Smooth muscle cell (in vitro differentiated cells): ENCODE results near the gene LRRC56. TPM values are rescaled to one million over a fixed set of nuclear protein-coding genes. Genes with fewer than 3 reads are reported as not detected.

Experiments used
- DNase-seq: peaks from one replicate; lab custom pipeline; 2025; ENCODE audit not compliant: unreplicated experiment; lab: John Stamatoyannopoulos, UW
- H2AFZ ChIP-seq: fragments of 200-600 bp; sonication (generic); 2 replicates; pipeline ENCODE4 v1.6.0; 2016; ENCODE audit warnings: antibody characterized with exemption, low read depth, mild to moderate bottlenecking
- H3F3A ChIP-seq: fragments of 200-600 bp; sonication (generic); 2 replicates; pipeline ENCODE4 v1.6.0; 2017; ENCODE audit warnings: antibody characterized with exemption, low read depth
- H3K27ac ChIP-seq: fragments of 200-600 bp; sonication (generic); 2 replicates; pipeline ENCODE4 v1.5.1; 2016; ENCODE audit warnings: low read depth, mild to moderate bottlenecking
- H3K27me3 ChIP-seq: fragments of 200-600 bp; sonication (generic); 2 replicates; pipeline ENCODE4 v1.6.1; 2016; ENCODE audit warnings: low read depth, mild to moderate bottlenecking
- H3K36me3 ChIP-seq: fragments of 200-600 bp; sonication (generic); 2 replicates; pipeline ENCODE4 v1.5.1; 2016; ENCODE audit warnings: low read depth
- H3K4me1 ChIP-seq: fragments of 200-600 bp; sonication (generic); 2 replicates; pipeline ENCODE4 v1.5.1; 2016; ENCODE audit warnings: low read depth
- H3K4me2 ChIP-seq: fragments of 200-600 bp; sonication (generic); 2 replicates; pipeline ENCODE4 v1.6.0; 2016; ENCODE audit warnings: mild to moderate bottlenecking
- H3K4me3 ChIP-seq: fragments of 200-600 bp; sonication (generic); 2 replicates; pipeline ENCODE4 v1.5.1; 2016; ENCODE audit warnings: mild to moderate bottlenecking
- H3K79me2 ChIP-seq: fragments of 200-600 bp; sonication (generic); 2 replicates; pipeline ENCODE4 v1.6.0; 2016; ENCODE audit warnings: low read depth, mild to moderate bottlenecking
- H3K9ac ChIP-seq: fragments of 200-600 bp; sonication (generic); 2 replicates; pipeline ENCODE4 v1.6.0; 2016; ENCODE audit warnings: low read depth
- H3K9me3 ChIP-seq: fragments of 200-600 bp; sonication (generic); replicated peaks from 2 replicates; pipeline ENCODE4 v1.5.1; 2016; ENCODE audit warnings: low read depth
- H4K20me1 ChIP-seq: fragments of 200-600 bp; sonication (generic); 2 replicates; pipeline ENCODE4 v1.6.0; 2016; ENCODE audit warnings: low read depth
- CTCF ChIP-seq: fragments of 200-600 bp; sonication (generic); IDR thresholded peaks from 2 replicates; pipeline ENCODE4 v1.5.1; 2017; ENCODE audit warnings: borderline replicate concordance, mild to moderate bottlenecking, antibody characterized with exemption; ENCODE audit not compliant: insufficient read depth, poor library complexity, severe bottlenecking
- WGBS: methylation state at CpG from one replicate; pipeline ENCODE4 v1.1.7; 2016; ENCODE audit warnings: low lambda C conversion rate; 5-methylcytosine and 5-hydroxymethylcytosine counted together
- polyA plus RNA-seq: library from polyadenylated mRNA; unstranded; fragments of >200 nt; fragmentation: Nextera tagmentation; extraction: Ambion mirVana; gene quantifications from 2 replicates; pipeline ENCODE4 v1.2.1, GENCODE V29; 2016
- total RNA-seq: library from RNA; depleted of rRNA; stranded (reverse); fragments of >200 nt; gene quantifications from 2 replicates; pipeline ENCODE4 v1.2.3, GENCODE V29; 2014

LRRC56 gene
- total and polyA plus RNA-seq, 2 experiments from 2014 or later: 0.31 to 1.5 TPM

GRCh38 chr11:575313-575995 lies 38.1 kb downstream of the LRRC56 start:
- Histone ChIP-seq H3K27ac (no peak overlapping the region), H3F3A (peaks cover 3% of the 10 kb centered on the region), H3K36me3 (no peaks in the 10 kb centered on the region), H3K9me3 (no peaks in the 10 kb centered on the region), H3K4me2 (peak overlapping the region; percentile 92), H4K20me1 (peaks cover 37% of the 10 kb centered on the region), H3K27me3 (no peaks in the 10 kb centered on the region), H3K4me1 (peaks cover 23% of the 10 kb centered on the region), H3K4me3 (peak overlapping the region; percentile 91), H3K79me2 (peaks cover 38% of the 10 kb centered on the region), H2AFZ (peak overlapping the region; percentile 91), H3K9ac (no peak overlapping the region)
- DNase-seq: no peak
- WGBS: under 1% methylated on average over 48 of the region's 81 CpGs
- no peak for TF ChIP-seq CTCF

GRCh38 chr11:575996-576768 lies 38.9 kb downstream of the LRRC56 start, which contains the start of gene PHRF1:
Gene PHRF1 (plus strand): TSS chr11:576470. CDS start chr11:581513, 5,043 bp downstream.
- H3K27ac ChIP-seq: peak within 1 kb of the TSS; percentile 96
- H4K20me1 ChIP-seq: peaks cover 44% of the 10 kb centered on the region
- no peak for TF ChIP-seq CTCF
- no peaks in the 10 kb centered on the region for H3K36me3 ChIP-seq
- H3K9ac ChIP-seq: peak within 1 kb of the TSS; percentile 98
- no peaks in the 10 kb centered on the region for H3K9me3 ChIP-seq
- peak within 1 kb of the TSS; percentile 97 for H3K4me3 ChIP-seq
- peaks cover 45% of the 10 kb centered on the region for H3K79me2 ChIP-seq
- DNase-seq: peak; percentile 92
- WGBS: 1% methylated on average over 55 of the region's 99 CpGs
- peak within 1 kb of the TSS; percentile 92 for H2AFZ ChIP-seq
- H3F3A ChIP-seq: peaks cover 3% of the 10 kb centered on the region
- H3K27me3 ChIP-seq: no peaks in the 10 kb centered on the region
- H3K4me2 ChIP-seq: peak within 1 kb of the TSS; percentile 99
- H3K4me1 ChIP-seq: peaks cover 23% of the 10 kb centered on the region

- H3K4me1 ChIP-seq: peaks cover 19% of the 10 kb centered on the region
- H3K9ac ChIP-seq: peak overlapping the region; percentile 97
- peaks cover 53% of the 10 kb centered on the region for H3K79me2 ChIP-seq
- peaks cover 53% of the 10 kb centered on the region for H4K20me1 ChIP-seq
- H2AFZ ChIP-seq: no peak overlapping the region
- H3K9me3 ChIP-seq: no peaks in the 10 kb centered on the region
- H3K36me3 ChIP-seq: no peaks in the 10 kb centered on the region
- H3K27ac ChIP-seq: peak overlapping the region; percentile 82
- H3K27me3 ChIP-seq: no peaks in the 10 kb centered on the region
- H3K4me2 ChIP-seq: peak overlapping the region; percentile 99
- DNase-seq: no peak
- TF ChIP-seq CTCF: no peak
- WGBS: 10% methylated on average over 39 of the region's 48 CpGs
- peak overlapping the region; percentile 97 for H3K4me3 ChIP-seq
- peaks cover 3% of the 10 kb centered on the region for H3F3A ChIP-seq
Observed at GRCh38 chr11:576811-577610, 39.7 kb downstream of the LRRC56 start.
